BLaER1 treated with 17β-estradiol and CSF1 and Interleukin-3, amounts not matched to agents 10 nM and 100 nM (cell line): ENCODE measurements around the gene ATRNL1.

ENCODE experiments used
- H3K27ac ChIP-seq, 11 experiments: shearing (Covaris generic); formaldehyde crosslinking; 2 replicates each; pipeline ENCODE4 v1.8.1; 2022
- H3K27me3 ChIP-seq, 11 experiments: shearing (Covaris generic); formaldehyde crosslinking; 2 replicates each; pipeline ENCODE4 v1.8.1; 2022
- H3K36me3 ChIP-seq, 11 experiments: shearing (Covaris generic); formaldehyde crosslinking; 2 replicates each; pipeline ENCODE4 v1.8.1; 2022
- H3K4me1 ChIP-seq, 10 experiments: shearing (Covaris generic); formaldehyde crosslinking; 2 replicates each; pipeline ENCODE4 v1.8.1; 2022
- H3K4me2 ChIP-seq, 11 experiments: shearing (Covaris generic); formaldehyde crosslinking; 2 replicates each; pipeline ENCODE4 v1.8.1; 2022
- H3K4me3 ChIP-seq, 10 experiments: shearing (Covaris generic); formaldehyde crosslinking; 2 replicates each; pipeline ENCODE4 v1.8.1; 2022
- H3K9ac ChIP-seq, 11 experiments: shearing (Covaris generic); formaldehyde crosslinking; 2 replicates each; pipeline ENCODE4 v1.8.1; 2022
- H3K9me3 ChIP-seq, 11 experiments: shearing (Covaris generic); formaldehyde crosslinking; replicated peaks in 1 of 11; 2 replicates each; pipeline ENCODE4 v1.8.1; 2022
- H4K20me1 ChIP-seq, 11 experiments: shearing (Covaris generic); formaldehyde crosslinking; 2 replicates each; pipeline ENCODE4 v1.8.1; 2022
- Cebpa-rat ChIP-seq, 11 experiments: shearing (Covaris generic); IDR thresholded peaks; 2 replicates each; pipeline ENCODE4 v1.8.1; 2022

The ATRNL1 gene

GRCh38 chr10:115879372-115880089 lies 786.4 kb downstream of the ATRNL1 start:
- Histone ChIP-seq H3K9ac (no peak overlapping the region), H3K4me3 (no peak overlapping the region), H3K9me3 (no peaks in the 10 kb centered on the region), H3K27me3 (no peaks in the 10 kb centered on the region), H3K4me2 (no peak overlapping the region), H3K4me1 (no peaks in the 10 kb centered on the region), H3K27ac (no peak overlapping the region), H3K36me3 (no peaks in the 10 kb centered on the region), H4K20me1 (no peaks in the 10 kb centered on the region)
- no peak for TF ChIP-seq Cebpa-rat (IDR thresholded peaks at IDR 0.05)

- H3K27ac ChIP-seq: no peak overlapping the region
- no peak overlapping the region for H3K4me3 ChIP-seq
- H3K9me3 ChIP-seq: no peaks in the 10 kb centered on the region
- no peaks in the 10 kb centered on the region for H3K27me3 ChIP-seq
- no peaks in the 10 kb centered on the region for H4K20me1 ChIP-seq
- H3K4me1 ChIP-seq: no peaks in the 10 kb centered on the region
- no peak overlapping the region for H3K9ac ChIP-seq
- no peak for TF ChIP-seq Cebpa-rat (IDR thresholded peaks at IDR 0.05)
- no peak overlapping the region for H3K4me2 ChIP-seq
- no peaks in the 10 kb centered on the region for H3K36me3 ChIP-seq
These were observed 788.9 kb downstream of the ATRNL1 start for GRCh38 chr10:115882021-115882420.

- H3K27me3 ChIP-seq: no peaks in the 10 kb centered on the region
- H3K27ac ChIP-seq: no peak overlapping the region
These were observed 790.2 kb downstream of the ATRNL1 start for GRCh38 chr10:115883372-115883771.

GRCh38 chr10:115884331-115884730 lies 791.2 kb downstream of the ATRNL1 start:
- no peak overlapping the region for H3K9ac ChIP-seq
- no peaks in the 10 kb centered on the region for H3K9me3 ChIP-seq
- H3K36me3 ChIP-seq: no peaks in the 10 kb centered on the region
- no peaks in the 10 kb centered on the region for H3K27me3 ChIP-seq
- H3K4me2 ChIP-seq: no peak overlapping the region
- no peak for TF ChIP-seq Cebpa-rat (IDR thresholded peaks at IDR 0.05)
- no peak overlapping the region for H3K4me3 ChIP-seq
- H3K27ac ChIP-seq: no peak overlapping the region
- no peaks in the 10 kb centered on the region for H4K20me1 ChIP-seq
- no peaks in the 10 kb centered on the region for H3K4me1 ChIP-seq

More at GRCh38 chr10:115883372-115883771, 790.2 kb downstream of the ATRNL1 start:
- Histone ChIP-seq H3K9ac (no peak overlapping the region), H3K4me3 (no peak overlapping the region), H3K9me3 (no peaks in the 10 kb centered on the region), H4K20me1 (no peaks in the 10 kb centered on the region), H3K4me2 (no peak overlapping the region), H3K4me1 (no peaks in the 10 kb centered on the region), H3K36me3 (no peaks in the 10 kb centered on the region)
- no peak for TF ChIP-seq Cebpa-rat (IDR thresholded peaks at IDR 0.05)

- Histone ChIP-seq H3K27ac (no peak overlapping the region), H3K4me1 (no peaks in the 10 kb centered on the region), H4K20me1 (no peaks in the 10 kb centered on the region), H3K4me2 (no peak overlapping the region), H3K9ac (no peak overlapping the region), H3K36me3 (no peaks in the 10 kb centered on the region), H3K4me3 (no peak overlapping the region), H3K9me3 (no peaks in the 10 kb centered on the region), H3K27me3 (no peaks in the 10 kb centered on the region)
- TF ChIP-seq Cebpa-rat (IDR thresholded peaks at IDR 0.05): no peak
These were observed 802.0 kb downstream of the ATRNL1 start for GRCh38 chr10:115895166-115895565.

GRCh38 chr10:115898242-115898641 lies 805.1 kb downstream of the ATRNL1 start:
- TF ChIP-seq Cebpa-rat (IDR thresholded peaks at IDR 0.05): no peak
- no peak overlapping the region for H3K9ac ChIP-seq
- no peak overlapping the region for H3K4me2 ChIP-seq
- H4K20me1 ChIP-seq: no peaks in the 10 kb centered on the region
- no peak overlapping the region for H3K27ac ChIP-seq
- H3K4me1 ChIP-seq: no peaks in the 10 kb centered on the region
- H3K36me3 ChIP-seq: no peaks in the 10 kb centered on the region
- no peaks in the 10 kb centered on the region for H3K9me3 ChIP-seq
- H3K4me3 ChIP-seq: no peak overlapping the region
- H3K27me3 ChIP-seq: no peaks in the 10 kb centered on the region

- Histone ChIP-seq H3K27me3 (no peaks in the 10 kb centered on the region), H4K20me1 (no peaks in the 10 kb centered on the region), H3K4me1 (no peaks in the 10 kb centered on the region), H3K9me3 (no peaks in the 10 kb centered on the region), H3K4me3 (no peak overlapping the region), H3K4me2 (no peak overlapping the region), H3K27ac (no peak overlapping the region), H3K9ac (no peak overlapping the region), H3K36me3 (no peaks in the 10 kb centered on the region)
- no peak for TF ChIP-seq Cebpa-rat (IDR thresholded peaks at IDR 0.05)
These were observed 809.4 kb downstream of the ATRNL1 start for GRCh38 chr10:115902596-115902995.

GRCh38 chr10:115903207-115903606 lies 810.0 kb downstream of the ATRNL1 start:
- no peak overlapping the region for H3K4me3 ChIP-seq
- H3K9me3 ChIP-seq: no peaks in the 10 kb centered on the region
- no peaks in the 10 kb centered on the region for H3K4me1 ChIP-seq
- H3K4me2 ChIP-seq: no peak overlapping the region
- no peaks in the 10 kb centered on the region for H3K27me3 ChIP-seq
- no peak overlapping the region for H3K9ac ChIP-seq
- no peak for TF ChIP-seq Cebpa-rat (IDR thresholded peaks at IDR 0.05)
- no peaks in the 10 kb centered on the region for H3K36me3 ChIP-seq
- H3K27ac ChIP-seq: no peak overlapping the region
- no peaks in the 10 kb centered on the region for H4K20me1 ChIP-seq

- Histone ChIP-seq H3K36me3 (no peaks in the 10 kb centered on the region), H3K4me2 (no peak overlapping the region), H3K27me3 (no peaks in the 10 kb centered on the region), H3K9ac (no peak overlapping the region), H3K4me3 (no peak overlapping the region), H3K9me3 (no peaks in the 10 kb centered on the region), H3K4me1 (no peaks in the 10 kb centered on the region), H4K20me1 (no peaks in the 10 kb centered on the region), H3K27ac (no peak overlapping the region)
- TF ChIP-seq Cebpa-rat (IDR thresholded peaks at IDR 0.05): no peak
These were observed 810.7 kb downstream of the ATRNL1 start for GRCh38 chr10:115903845-115904244.

- no peak overlapping the region for H3K4me2 ChIP-seq
- H3K9me3 ChIP-seq: peaks cover 0 to 9% (median 6%) of the 10 kb centered on the region in 11 experiments; a peak in 13 of 22 replicates
- TF ChIP-seq Cebpa-rat (IDR thresholded peaks at IDR 0.05): no peak
These were observed 815.9 kb downstream of the ATRNL1 start for GRCh38 chr10:115909037-115909436.

More at GRCh38 chr10:115909037-115909436, 815.9 kb downstream of the ATRNL1 start:
- no peak overlapping the region for H3K4me3 ChIP-seq
- H3K27me3 ChIP-seq: no peaks in the 10 kb centered on the region
- H3K36me3 ChIP-seq: no peaks in the 10 kb centered on the region; a peak in 1 of 22 replicates
- H3K9ac ChIP-seq: no peak overlapping the region
- no peaks in the 10 kb centered on the region for H3K4me1 ChIP-seq
- no peak overlapping the region for H3K27ac ChIP-seq
- no peaks in the 10 kb centered on the region for H4K20me1 ChIP-seq
